Left lung (tissue), 10 donors: Measurements from ENCODE around the gene TCERG1L. TPM values are rescaled to one million over a fixed set of nuclear protein-coding genes. Genes with fewer than 3 reads are reported as not detected.
"Not testable (repeated sequence)": the region's sequence is repeated elsewhere in the genome, so short reads cannot be mapped to it uniquely, and the experiment has no call there.

ENCODE experiments used
- ATAC-seq: fragments of 200-7000 bp; cut with Tn5 transposase; one replicate; pipeline ENCODE4 v1.9.1; 2020; ENCODE audit warnings: moderate library complexity
- DNase-seq, 4 donors: peaks; one replicate each; pipeline ENCODE4 v3.0.0-alpha.2; 2013 to 2020
- H3K27ac ChIP-seq, 2 donors: fragments of 200-600 bp; sonication (generic) in 1 of 2; one replicate each; pipeline versions ENCODE4 v1.5.0 to v1.8.0; 2020 to 2021
- H3K27me3 ChIP-seq, 2 donors: fragments of 200-600 bp; sonication (generic) in 1 of 2; one replicate each; pipeline versions ENCODE4 v1.5.0 to v1.8.0; 2020 to 2021
- H3K36me3 ChIP-seq, 2 donors: fragments of 200-600 bp; sonication (generic) in 1 of 2; one replicate each; pipeline versions ENCODE4 v1.5.0 to v1.8.0; 2020 to 2021
- H3K4me1 ChIP-seq, 2 donors: fragments of 200-600 bp; one replicate each; pipeline ENCODE4 v1.8.0; 2021
- H3K4me3 ChIP-seq, 2 donors: fragments of 200-600 bp; sonication (generic) in 1 of 2; one replicate each; pipeline versions ENCODE4 v1.5.0 to v1.8.0; 2020 to 2021; ENCODE audit warnings: mild to moderate bottlenecking in 1 of 2
- H3K9me3 ChIP-seq, 2 donors: fragments of 200-600 bp; sonication (generic) in 1 of 2; one replicate each; pipeline versions ENCODE4 v1.5.0 to v1.8.0; 2020 to 2021
- intact Hi-C, 2 donors: fragments of 100-400 bp; cut with DNase I; formaldehyde crosslinking; loops; one replicate each; pipeline versions ENCODE4 v1.11.2 to v1.14.2; 2022
- polyA plus RNA-seq, 6 donors: library from polyadenylated mRNA; unstranded; fragments of 120-200 nt; gene quantifications; one replicate each; pipeline ENCODE4 v1.2.1, GENCODE V29; 2013; ENCODE audit not compliant: insufficient read length in 6 of 6
- total RNA-seq, 2 donors: library from RNA; stranded (reverse); fragmentation: NEBNext Ultra II Directional; extraction: Animal tissue kit (Norgen Biotek cat#: 25700); gene quantifications; one replicate each; pipeline ENCODE4 v1.2.1, GENCODE V29; 2021
- TF ChIP-seq, protein P1 (sequence below), 2 donors: fragments of 200-600 bp; sonication (generic) in 1 of 2; IDR thresholded peaks; one replicate each; pipeline versions ENCODE4 v1.5.0 to v1.8.0; 2021; ENCODE audit warnings: antibody characterized with exemption in 2 of 2
- donor health status: DM: no; HTN: yes; CAD: no.
- donor health status: DM: no; HTN: no; CAD: no.

Gene TCERG1L
- total and polyA plus RNA-seq, 8 donors: 0.35 to 0.72 (median 0.48) TPM; not detected in 2

GRCh38 chr10:131239450-131239849 is 72.1 kb downstream of the TCERG1L start:
- Histone ChIP-seq H3K36me3 (no peaks in the 10 kb centered on the region), H3K4me1 (no peaks in the 10 kb centered on the region), H3K27me3 (peaks cover 0 to 59% of the 10 kb centered on the region in 2 donors), H3K9me3 (no peaks in the 10 kb centered on the region), H3K4me3 (no peak overlapping the region), H3K27ac (no peak overlapping the region)
- ATAC-seq: no peak
- DNase-seq: peak in 1 of 4 donors; percentile 30
- TF ChIP-seq, protein P1, sequence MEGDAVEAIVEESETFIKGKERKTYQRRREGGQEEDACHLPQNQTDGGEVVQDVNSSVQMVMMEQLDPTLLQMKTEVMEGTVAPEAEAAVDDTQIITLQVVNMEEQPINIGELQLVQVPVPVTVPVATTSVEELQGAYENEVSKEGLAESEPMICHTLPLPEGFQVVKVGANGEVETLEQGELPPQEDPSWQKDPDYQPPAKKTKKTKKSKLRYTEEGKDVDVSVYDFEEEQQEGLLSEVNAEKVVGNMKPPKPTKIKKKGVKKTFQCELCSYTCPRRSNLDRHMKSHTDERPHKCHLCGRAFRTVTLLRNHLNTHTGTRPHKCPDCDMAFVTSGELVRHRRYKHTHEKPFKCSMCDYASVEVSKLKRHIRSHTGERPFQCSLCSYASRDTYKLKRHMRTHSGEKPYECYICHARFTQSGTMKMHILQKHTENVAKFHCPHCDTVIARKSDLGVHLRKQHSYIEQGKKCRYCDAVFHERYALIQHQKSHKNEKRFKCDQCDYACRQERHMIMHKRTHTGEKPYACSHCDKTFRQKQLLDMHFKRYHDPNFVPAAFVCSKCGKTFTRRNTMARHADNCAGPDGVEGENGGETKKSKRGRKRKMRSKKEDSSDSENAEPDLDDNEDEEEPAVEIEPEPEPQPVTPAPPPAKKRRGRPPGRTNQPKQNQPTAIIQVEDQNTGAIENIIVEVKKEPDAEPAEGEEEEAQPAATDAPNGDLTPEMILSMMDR (IDR thresholded peaks at IDR 0.05): no peak
- intact Hi-C loops: no loop called here

GRCh38 chr10:131238669-131239280 is 72.7 kb downstream of the TCERG1L start:
- Histone ChIP-seq H3K9me3 (no peaks in the 10 kb centered on the region), H3K4me3 (no peak overlapping the region), H3K4me1 (no peaks in the 10 kb centered on the region), H3K27me3 (peaks cover 0 to 57% of the 10 kb centered on the region in 2 donors), H3K27ac (no peak overlapping the region), H3K36me3 (no peaks in the 10 kb centered on the region)
- TF ChIP-seq, protein P1 (IDR thresholded peaks at IDR 0.05): no peak
- DNase-seq (peak in 1 of 4 donors; percentile 7), ATAC-seq (no peak)
- intact Hi-C loops: no loop called here

- no peaks in the 10 kb centered on the region for H3K36me3 ChIP-seq
- intact Hi-C loops: no loop called here
- H3K4me3 ChIP-seq: no peak overlapping the region
- H3K9me3 ChIP-seq: no peaks in the 10 kb centered on the region
- TF ChIP-seq, protein P1 (IDR thresholded peaks at IDR 0.05): no peak
- no peak for ATAC-seq
- peak in 1 of 4 donors; percentile 48 for DNase-seq
- H3K27ac ChIP-seq: no peak overlapping the region
- no peaks in the 10 kb centered on the region for H3K4me1 ChIP-seq
- peaks cover 0 to 57% of the 10 kb centered on the region in 2 donors for H3K27me3 ChIP-seq
Measured at GRCh38 chr10:131237991-131238651, 73.4 kb downstream of the TCERG1L start.

- H3K27ac ChIP-seq, H3K36me3 ChIP-seq, H3K4me3 ChIP-seq, intact Hi-C loops, H3K9me3 ChIP-seq, H3K4me1 ChIP-seq, ATAC-seq: not testable (repeated sequence)
- DNase-seq: peak in 1 of 4 donors; percentile 50
- peaks cover 0 to 57% of the 10 kb centered on the region in 2 donors for H3K27me3 ChIP-seq
Measured at GRCh38 chr10:131234606-131235005, 76.9 kb downstream of the TCERG1L start.

- DNase-seq: peak in 1 of 4 donors; percentile 18
Measured at GRCh38 chr10:131233611-131234258, 77.8 kb downstream of the TCERG1L start.

More at GRCh38 chr10:131233611-131234258, 77.8 kb downstream of the TCERG1L start:
- TF ChIP-seq, protein P1 (IDR thresholded peaks at IDR 0.05): no peak
- no peaks in the 10 kb centered on the region for H3K4me1 ChIP-seq
- peaks cover 0 to 48% of the 10 kb centered on the region in 2 donors for H3K27me3 ChIP-seq
- intact Hi-C loops: no loop called here
- peaks cover 0 to 5% of the 10 kb centered on the region in 2 donors for H3K9me3 ChIP-seq
- H3K4me3 ChIP-seq: no peak overlapping the region
- no peak overlapping the region for H3K27ac ChIP-seq
- ATAC-seq: no peak
- no peaks in the 10 kb centered on the region for H3K36me3 ChIP-seq
